GM12801 (cell line): ENCODE data around the gene ADORA2A.

Source experiments
- TF ChIP-seq, protein P1 (sequence below): IDR thresholded peaks from one replicate; pipeline ENCODE4 v1.5.1; 2011; ENCODE audit warnings: control low read depth; ENCODE audit not compliant: insufficient read length; ENCODE audit errors: extremely low read depth

ADORA2A gene

DNA sequence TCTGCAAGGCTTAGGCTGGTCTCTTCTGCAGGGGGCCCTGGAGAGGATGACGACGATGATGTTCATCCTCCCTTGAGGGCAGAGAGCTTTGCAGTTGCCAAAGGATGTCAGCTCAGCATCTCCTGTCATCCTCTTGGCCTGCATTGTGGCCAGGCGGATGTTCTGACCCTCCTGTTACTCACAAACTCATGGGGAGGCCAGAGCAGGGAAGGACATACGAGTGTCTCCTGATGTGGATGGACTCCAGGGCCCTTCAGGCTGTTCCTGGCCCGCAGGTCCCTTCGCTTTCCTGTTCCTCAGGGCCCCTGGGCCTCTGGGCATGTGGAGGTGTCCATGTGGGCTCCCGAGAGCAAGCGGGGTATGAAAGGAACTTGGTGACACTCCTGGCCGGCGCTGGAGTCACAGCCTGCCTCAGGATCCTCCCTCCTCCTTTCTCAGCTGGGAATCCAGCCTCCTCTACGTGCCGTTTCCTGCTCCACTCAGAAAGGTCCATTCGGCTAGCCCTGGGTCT lies 8.5 kb downstream of the ADORA2A start:
- TF ChIP-seq, protein P1, sequence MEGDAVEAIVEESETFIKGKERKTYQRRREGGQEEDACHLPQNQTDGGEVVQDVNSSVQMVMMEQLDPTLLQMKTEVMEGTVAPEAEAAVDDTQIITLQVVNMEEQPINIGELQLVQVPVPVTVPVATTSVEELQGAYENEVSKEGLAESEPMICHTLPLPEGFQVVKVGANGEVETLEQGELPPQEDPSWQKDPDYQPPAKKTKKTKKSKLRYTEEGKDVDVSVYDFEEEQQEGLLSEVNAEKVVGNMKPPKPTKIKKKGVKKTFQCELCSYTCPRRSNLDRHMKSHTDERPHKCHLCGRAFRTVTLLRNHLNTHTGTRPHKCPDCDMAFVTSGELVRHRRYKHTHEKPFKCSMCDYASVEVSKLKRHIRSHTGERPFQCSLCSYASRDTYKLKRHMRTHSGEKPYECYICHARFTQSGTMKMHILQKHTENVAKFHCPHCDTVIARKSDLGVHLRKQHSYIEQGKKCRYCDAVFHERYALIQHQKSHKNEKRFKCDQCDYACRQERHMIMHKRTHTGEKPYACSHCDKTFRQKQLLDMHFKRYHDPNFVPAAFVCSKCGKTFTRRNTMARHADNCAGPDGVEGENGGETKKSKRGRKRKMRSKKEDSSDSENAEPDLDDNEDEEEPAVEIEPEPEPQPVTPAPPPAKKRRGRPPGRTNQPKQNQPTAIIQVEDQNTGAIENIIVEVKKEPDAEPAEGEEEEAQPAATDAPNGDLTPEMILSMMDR, result no peak

DNA sequence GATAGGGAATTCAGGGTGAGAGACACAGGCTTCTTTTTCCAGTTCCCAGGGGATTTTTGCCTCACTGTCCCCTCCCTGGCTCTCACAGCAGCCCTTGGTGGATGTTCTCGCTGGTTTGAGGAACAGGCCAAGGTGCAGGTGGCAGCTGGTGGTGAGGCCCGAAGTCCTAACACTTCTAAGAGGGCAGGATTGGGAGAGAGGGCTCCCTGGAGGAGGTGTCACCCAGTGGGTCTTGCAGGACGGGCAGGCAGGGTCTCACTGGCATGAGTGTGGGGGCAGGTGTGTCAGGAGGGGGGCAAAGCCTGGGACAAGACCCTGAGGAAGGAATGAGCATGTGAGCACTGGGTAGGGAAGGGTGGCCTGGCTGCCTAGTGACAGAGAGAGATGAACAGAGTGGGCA lies 9.2 kb downstream of the ADORA2A start:
- TF ChIP-seq, protein P1, result no peak

DNA sequence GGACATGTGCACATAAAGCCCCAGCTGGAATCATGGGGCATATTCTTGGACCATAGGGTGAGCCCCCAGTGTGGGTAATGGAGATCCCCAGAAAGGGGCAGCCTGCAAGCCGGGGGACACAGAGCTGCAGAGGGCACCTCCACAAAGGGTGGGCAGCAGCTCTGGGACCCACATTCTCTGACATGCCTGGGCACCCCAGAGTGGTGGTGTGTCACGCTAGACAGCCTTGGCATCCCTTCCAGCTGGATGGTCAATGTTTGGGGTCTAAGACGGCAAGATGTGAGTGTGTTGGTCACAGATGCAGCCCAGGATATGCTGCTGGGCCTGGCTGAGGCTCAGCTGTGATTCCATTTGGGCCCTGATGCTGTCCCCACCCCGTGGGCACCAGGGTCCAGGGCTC lies 9.7 kb downstream of the ADORA2A start:
- TF ChIP-seq, protein P1, result no peak

DNA sequence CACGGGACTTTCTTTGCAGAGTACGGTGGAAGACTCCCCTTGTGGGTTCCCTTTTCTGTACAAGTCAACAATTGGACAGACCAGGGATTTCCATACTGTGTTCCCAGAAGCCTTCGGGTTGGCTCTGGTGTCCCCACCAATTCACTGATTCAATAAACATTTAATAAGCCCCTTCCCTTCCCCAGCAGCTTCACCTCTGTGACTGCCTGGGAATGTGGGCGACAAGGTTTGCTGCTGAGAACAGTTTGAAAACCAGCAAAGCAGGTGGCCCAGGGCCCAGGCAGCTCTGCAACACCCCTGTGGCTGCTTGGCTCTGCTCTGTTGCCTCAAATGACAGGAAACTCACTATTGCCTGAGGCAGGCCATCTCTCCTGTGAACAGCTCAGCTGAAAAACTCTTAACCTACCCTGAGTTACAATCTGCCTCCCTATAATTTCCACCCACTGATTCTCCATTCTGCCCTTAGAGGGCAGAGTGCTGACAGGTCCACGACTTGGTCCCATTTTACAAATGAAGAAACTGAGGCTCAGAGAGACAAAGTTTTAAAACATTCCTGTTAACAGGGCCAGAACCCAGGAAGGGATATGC lies 10.4 kb downstream of the ADORA2A start:
- TF ChIP-seq, protein P1, result no peak

DNA sequence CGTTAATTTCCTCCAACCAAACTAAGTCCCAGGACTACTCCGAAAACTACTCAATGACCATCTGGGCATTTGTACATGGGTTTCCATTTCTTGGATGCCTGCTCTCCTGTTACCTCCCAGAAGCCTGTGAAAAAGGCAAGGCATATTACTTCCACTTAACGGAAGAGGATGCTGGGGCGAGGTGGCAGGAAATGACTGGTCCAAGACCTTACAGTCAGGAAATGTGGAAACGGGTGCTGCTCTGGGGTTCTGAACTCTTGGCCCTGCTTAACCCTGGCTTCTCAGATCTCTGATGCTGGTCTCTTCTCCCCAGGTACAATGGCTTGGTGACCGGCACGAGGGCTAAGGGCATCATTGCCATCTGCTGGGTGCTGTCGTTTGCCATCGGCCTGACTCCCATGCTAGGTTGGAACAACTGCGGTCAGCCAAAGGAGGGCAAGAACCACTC lies 12.9 kb downstream of the ADORA2A start:
- TF ChIP-seq, protein P1, result no peak

DNA sequence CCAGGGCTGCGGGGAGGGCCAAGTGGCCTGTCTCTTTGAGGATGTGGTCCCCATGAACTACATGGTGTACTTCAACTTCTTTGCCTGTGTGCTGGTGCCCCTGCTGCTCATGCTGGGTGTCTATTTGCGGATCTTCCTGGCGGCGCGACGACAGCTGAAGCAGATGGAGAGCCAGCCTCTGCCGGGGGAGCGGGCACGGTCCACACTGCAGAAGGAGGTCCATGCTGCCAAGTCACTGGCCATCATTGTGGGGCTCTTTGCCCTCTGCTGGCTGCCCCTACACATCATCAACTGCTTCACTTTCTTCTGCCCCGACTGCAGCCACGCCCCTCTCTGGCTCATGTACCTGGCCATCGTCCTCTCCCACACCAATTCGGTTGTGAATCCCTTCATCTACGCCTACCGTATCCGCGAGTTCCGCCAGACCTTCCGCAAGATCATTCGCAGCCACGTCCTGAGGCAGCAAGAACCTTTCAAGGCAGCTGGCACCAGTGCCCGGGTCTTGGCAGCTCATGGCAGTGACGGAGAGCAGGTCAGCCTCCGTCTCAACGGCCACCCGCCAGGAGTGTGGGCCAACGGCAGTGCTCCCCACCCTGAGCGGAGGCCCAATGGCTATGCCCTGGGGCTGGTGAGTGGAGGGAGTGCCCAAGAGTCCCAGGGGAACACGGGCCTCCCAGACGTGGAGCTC lies 13.5 kb downstream of the ADORA2A start:
- TF ChIP-seq, protein P1, result no peak

GRCh38 chr22:24441406-24442351 lies 14.3 kb downstream of the ADORA2A start:
- TF ChIP-seq, protein P1, result no peak
